SK-MEL-5 (cell line): ENCODE data around the gene TPTE2. TPM values are rescaled to one million over a fixed set of nuclear protein-coding genes. Genes with fewer than 3 reads are reported as not detected.
"Not testable (repeated sequence)": the region's sequence is repeated elsewhere in the genome, so short reads cannot be mapped to it uniquely, and the experiment has no call there.

Source experiments
- DNase-seq: peaks from one replicate; pipeline ENCODE4 v3.0.0-alpha.2; 2016; ENCODE audit warnings: low read depth, low spot score
- in situ Hi-C: cut with HindIII; loops from 2 replicates; pipeline ENCODE4 v1.10.0; 2016; ENCODE audit warnings: low sequenced_read_pairs, high pct_unique_total_duplicates, low pct_unique_long_range_greater_than_20kb
- total RNA-seq: library from RNA; depleted of rRNA; stranded (reverse); fragments of >200 nt; shearing (Covaris generic); gene quantifications from 2 replicates; pipeline ENCODE4 v1.2.3, GENCODE V29; 2014

Gene TPTE2
- total RNA-seq, 1 experiment from 2014 or later, result not detected

GRCh38 chr13:19575230-19575629, 13.9 kb upstream of the TPTE2 start:
- no peak for DNase-seq
- in situ Hi-C loops, result no loop called here

DNA sequence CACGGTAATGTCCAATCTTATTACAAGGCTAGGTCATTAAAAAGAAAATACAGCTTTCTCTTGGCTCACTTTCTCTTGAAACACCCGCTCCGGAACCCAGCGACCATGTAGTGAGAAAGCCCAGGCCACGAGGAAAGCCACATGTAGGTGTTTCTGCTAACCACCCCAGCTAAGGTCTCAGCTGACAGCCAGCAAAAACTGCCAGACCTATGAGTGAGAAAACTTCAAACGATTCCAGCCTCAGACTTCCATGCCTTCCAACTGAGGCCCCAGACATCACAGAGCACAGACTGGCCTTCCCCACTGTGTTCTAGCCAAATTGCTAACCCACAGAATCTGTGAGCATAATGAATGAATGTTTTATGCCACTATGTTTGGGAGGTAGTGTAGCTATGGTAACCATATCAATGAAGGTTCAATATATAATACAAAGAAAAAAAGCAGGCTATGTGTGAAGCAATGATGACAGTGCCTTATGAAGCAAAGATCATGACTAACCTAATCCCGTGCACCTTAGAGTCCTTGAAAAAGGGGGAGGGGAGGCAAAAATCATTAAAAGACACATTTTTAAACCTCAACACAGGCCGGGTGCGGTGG, 11.9 kb upstream of the TPTE2 start:
- no peak for DNase-seq

DNA sequence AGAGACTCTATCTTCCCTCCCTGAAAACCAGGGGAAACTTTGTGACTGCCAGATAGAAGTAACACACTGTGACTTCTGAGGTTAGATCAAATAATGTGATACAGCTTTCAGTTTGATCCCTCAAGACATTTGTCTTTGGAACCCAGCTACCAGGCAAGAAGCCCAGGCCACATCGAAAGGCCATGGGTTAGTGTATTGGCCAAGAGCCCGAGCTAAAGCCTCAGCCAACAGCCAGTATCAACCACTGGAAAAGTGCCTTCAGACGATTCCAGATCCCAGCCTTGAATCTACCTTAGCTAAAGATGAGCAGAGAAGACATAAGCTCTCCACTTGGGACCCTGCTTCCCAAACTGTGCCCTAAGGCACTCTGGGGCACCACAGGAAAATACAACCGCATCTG, 10.9 kb upstream of the TPTE2 start:
- DNase-seq, result no peak
- in situ Hi-C loops, result no loop called here

More for the DNA sequence above, 11.9 kb upstream of the TPTE2 start:
- in situ Hi-C loops, result no loop called here

DNA sequence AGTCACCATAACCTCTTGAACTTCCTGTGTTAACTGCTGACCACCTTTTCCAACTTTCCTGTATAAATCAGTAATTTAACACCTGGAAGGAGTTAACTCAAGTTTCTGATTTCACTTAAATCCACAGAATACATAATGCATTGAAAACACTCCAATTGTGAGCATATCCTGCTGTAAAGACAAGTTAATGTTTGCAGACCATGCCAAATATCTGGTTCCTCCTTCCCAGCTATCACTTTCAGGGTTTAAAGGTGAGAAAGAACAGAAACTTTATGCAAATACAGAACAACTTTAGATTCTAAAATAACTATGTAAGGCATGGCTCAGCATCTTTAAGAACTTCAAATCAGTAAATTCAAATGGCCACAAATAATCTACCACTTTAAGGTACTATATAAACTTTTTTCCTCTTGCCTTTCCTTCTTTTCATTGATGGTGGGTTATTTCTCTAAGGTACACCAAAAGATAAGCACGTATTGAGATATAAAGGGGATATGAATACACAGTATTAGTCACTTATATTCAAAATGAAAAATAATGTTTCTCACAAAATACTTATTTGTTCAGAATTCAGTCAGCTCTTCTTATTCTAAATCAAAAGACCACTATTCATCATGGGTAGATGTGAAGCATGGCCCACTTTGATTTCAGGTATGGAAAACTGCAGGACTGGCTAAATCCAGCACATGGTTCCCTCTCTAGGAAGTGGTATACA, 6.6 kb upstream of the TPTE2 start:
- in situ Hi-C loops, result no loop called here
- no peak for DNase-seq

- no peak for DNase-seq
- in situ Hi-C loops, result no loop called here
Measured at GRCh38 chr13:19561585-19561984, 253 bp upstream of the TPTE2 start.

DNA sequence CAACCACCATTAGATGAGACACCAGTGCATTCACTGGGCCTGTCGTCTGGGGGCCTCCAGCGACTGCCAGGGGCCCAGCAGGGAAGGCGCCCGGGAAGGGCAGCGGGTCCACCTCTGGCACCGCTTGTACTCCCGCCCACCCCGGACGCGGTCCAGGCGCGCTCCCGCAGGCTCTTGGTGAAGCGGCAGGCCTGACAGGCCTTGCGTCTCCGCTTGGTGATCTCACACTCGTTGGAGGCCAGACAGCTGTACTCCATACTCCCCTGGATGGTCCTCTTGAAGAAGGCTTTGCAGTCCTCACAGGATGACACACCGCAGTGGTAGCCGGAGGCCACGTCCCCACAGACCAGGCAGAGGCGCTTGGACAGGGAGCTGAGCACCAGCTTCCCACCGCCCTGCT, 660 bp downstream of the TPTE2 start:
- in situ Hi-C loops, DNase-seq: not testable (repeated sequence)

- DNase-seq, in situ Hi-C loops: not testable (repeated sequence)
Measured at GRCh38 chr13:19559739-19560138, 1.6 kb downstream of the TPTE2 start.

DNA sequence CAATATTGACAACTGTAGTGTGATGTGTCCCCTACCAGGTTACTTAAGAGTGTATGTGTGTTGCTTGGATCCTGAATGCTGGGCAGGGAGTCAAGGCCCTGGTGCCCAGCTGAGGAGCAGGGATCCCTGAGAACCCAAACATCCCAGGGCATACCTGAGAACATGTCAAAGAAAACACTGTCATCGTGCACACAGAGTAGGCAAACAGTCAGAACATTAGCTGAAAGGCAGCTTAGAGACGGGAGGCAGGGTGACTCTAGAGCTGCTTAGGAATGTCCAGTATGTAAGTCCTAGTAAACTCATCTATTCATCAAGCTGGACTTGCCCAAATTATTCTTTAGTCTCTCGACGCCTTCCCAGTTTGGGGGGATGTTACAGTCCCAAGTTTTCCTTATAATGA, 4.0 kb downstream of the TPTE2 start:
- DNase-seq, in situ Hi-C loops: not testable (repeated sequence)

GRCh38 chr13:19549245-19549644, 12.1 kb downstream of the TPTE2 start:
- DNase-seq, in situ Hi-C loops: not testable (repeated sequence)

DNA sequence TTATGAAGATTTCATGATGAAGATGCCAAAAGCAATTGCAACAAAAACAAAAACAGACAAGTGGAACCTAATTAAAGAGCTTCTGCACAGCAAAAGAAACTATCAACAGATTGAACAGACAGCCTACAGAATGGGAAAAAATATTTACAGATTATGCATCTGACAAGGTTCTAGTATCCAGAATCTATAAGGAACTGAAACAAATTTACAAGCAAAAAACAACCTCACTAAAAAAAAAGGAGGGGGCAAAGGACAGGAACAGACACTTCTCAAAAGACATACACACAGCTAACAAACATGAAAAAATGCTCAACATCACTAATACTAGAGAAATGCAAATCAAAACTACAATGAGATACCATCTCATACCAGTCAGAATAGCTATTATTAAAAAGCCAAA, 35.7 kb downstream of the TPTE2 start:
- in situ Hi-C loops, result not testable (repeated sequence)

GRCh38 chr13:19519049-19519448, 42.3 kb downstream of the TPTE2 start:
- in situ Hi-C loops, result no loop called here

More for the DNA sequence above, 35.7 kb downstream of the TPTE2 start:
- not testable (repeated sequence) for DNase-seq

GRCh38 chr13:19507623-19508022, 53.7 kb downstream of the TPTE2 start:
- in situ Hi-C loops, DNase-seq: not testable (repeated sequence)

More at GRCh38 chr13:19519049-19519448, 42.3 kb downstream of the TPTE2 start:
- DNase-seq, result no peak

DNA sequence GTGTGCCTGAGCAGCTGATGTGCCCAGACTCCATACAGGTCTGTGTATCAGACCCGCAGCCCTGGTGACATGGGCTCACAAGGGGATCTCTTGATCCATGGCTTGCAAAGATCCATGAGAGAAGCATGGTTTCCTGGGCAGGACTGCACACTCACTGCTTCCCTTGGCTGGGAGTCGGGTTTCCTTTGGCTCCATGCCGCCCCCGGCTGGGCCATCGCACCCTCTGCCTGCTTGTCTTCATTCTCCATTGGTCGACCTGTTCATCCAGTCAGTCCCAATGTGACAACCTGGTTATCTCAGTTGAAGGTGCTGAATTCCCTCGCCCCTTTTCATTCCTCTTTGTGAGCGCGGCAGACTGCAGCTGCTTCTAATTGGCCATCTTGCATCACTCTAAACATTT, 101.2 kb downstream of the TPTE2 start:
- peak; percentile 22 for DNase-seq
- in situ Hi-C loops, result not testable (repeated sequence)

DNA sequence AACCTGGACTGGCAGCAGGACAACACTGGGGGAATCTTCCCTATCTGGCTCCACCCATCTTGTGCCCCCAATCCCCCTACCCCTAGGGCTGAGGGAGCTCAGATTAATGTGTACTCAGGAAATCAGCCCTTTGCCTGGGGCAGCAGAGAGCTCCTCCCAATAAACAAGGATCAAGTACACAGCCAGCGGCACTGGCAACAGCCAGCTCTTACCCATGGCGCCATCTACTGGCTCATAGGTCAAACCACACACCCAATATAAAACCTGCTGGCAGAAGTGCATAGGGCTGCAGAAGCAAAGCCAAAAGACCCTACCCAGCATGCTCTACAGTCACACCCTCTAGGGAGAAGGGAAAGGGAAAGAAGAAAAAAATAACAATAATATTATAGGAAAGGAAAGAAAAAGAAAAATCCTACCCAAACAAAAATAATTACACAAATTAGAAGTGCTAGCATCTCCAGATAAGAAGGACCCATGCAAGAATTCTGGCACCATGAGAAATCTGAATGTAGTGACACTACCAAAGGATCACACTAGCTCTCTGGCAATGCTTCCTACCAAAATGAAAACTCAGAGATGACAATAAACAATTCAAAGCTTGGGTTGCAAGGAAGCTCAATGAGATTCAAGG, 122.2 kb downstream of the TPTE2 start:
- in situ Hi-C loops, result not testable (repeated sequence)
- peak; percentile 71 for DNase-seq

GRCh38 chr13:19437780-19438179, 123.6 kb downstream of the TPTE2 start:
- in situ Hi-C loops, result not testable (repeated sequence)

GRCh38 chr13:19422236-19422635, 139.1 kb downstream of the TPTE2 start:
- DNase-seq, in situ Hi-C loops: not testable (repeated sequence)

More at GRCh38 chr13:19437780-19438179, 123.6 kb downstream of the TPTE2 start:
- not testable (repeated sequence) for DNase-seq

GRCh38 chr13:19412494-19412893, 148.8 kb downstream of the TPTE2 start:
- in situ Hi-C loops, DNase-seq: not testable (repeated sequence)

DNA sequence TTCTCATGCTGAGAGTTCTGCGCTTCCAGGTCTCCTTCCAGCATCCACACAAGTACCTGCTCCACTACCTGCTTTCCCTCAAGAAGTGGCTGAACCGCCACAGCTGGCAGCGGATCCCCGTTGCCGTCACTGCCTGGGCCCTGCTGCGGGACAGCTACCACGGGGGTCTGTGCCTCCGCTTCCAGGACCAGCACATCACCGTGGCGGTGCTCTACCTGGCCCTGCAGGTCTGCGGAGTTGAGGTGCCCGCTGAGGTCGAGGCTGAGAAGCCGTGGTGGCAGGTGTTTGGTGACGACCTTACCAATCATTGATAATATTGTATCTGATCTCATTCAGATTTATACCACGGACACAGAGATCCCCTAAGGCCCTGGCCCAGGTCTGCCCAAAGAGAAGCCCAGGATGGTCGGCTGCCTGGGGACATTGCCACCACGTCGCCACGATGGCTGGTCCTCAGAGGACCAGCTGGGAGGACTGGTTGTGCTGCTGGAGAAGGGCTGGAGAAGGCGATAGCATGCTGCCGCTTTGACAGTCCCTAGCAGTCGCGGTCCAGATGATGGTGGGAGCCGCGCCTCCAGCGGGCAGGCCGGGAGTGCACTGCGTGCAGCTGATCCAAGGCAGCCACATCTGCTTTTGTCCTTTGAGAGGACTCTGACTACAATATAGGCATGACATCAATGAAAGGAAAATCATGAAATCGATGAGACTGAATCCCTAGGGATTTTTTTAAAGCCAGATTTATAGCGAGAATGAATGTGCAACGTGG, 178.4 kb downstream of the TPTE2 start:
- DNase-seq, in situ Hi-C loops: not testable (repeated sequence)
